Astrocyte (in vitro differentiated cells and primary cell): ENCODE data around the gene GPD1.

Experiments
- EZH2 ChIP-seq: IDR thresholded peaks from 2 replicates; pipeline ENCODE4 v1.6.1; 2012; ENCODE audit warnings: mild to moderate bottlenecking, low read length, inconsistent platforms; ENCODE audit not compliant: insufficient read depth
- TF ChIP-seq, protein P1 (sequence below): IDR thresholded peaks from 2 replicates; pipeline ENCODE4 v1.5.1; 2011; ENCODE audit warnings: low read depth, mild to moderate bottlenecking, inconsistent platforms, low read length, moderate library complexity; ENCODE audit not compliant: insufficient read depth

GRCh38 chr12:50101663-50102062 is 2.1 kb upstream of the GPD1 start:
- TF ChIP-seq, protein P1, sequence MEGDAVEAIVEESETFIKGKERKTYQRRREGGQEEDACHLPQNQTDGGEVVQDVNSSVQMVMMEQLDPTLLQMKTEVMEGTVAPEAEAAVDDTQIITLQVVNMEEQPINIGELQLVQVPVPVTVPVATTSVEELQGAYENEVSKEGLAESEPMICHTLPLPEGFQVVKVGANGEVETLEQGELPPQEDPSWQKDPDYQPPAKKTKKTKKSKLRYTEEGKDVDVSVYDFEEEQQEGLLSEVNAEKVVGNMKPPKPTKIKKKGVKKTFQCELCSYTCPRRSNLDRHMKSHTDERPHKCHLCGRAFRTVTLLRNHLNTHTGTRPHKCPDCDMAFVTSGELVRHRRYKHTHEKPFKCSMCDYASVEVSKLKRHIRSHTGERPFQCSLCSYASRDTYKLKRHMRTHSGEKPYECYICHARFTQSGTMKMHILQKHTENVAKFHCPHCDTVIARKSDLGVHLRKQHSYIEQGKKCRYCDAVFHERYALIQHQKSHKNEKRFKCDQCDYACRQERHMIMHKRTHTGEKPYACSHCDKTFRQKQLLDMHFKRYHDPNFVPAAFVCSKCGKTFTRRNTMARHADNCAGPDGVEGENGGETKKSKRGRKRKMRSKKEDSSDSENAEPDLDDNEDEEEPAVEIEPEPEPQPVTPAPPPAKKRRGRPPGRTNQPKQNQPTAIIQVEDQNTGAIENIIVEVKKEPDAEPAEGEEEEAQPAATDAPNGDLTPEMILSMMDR: peak; percentile 58
- no peak for TF ChIP-seq EZH2
